K562 (cell line): Measurements from ENCODE around the gene PLEKHG4B. TPM values are rescaled to one million over a fixed set of nuclear protein-coding genes. Genes with fewer than 3 reads are reported as not detected.

ENCODE experiments used
- ATAC-seq: fragments of 200-7000 bp; cut with Tn5 transposase; 3 replicates; pipeline ENCODE4 v1.9.1; 2020; ENCODE audit warnings: moderate library complexity
- BruUV-seq: library from RNA; stranded (reverse); fragments of 400-500 nt; replicated peaks from 2 replicates; lab custom pipeline; 2021; lab: Mats Ljungman, UMichigan
- CTCF ChIA-PET: fragments of 300-600 bp; formaldehyde crosslinking; extraction: SDS; loops from one replicate; lab custom pipeline; 2021; ENCODE audit warnings: low intra/inter-chr PET ratio; lab: Yijun Ruan, JAX
- POLR2A ChIA-PET: fragments of 300-600, 350-650 bp; sonication (Branson Sonifier 250); formaldehyde crosslinking; extraction: SDS; loops from one replicate; lab custom pipeline; 2021; ENCODE audit warnings: antibody characterized with exemption, inconsistent platforms; lab: Yijun Ruan, JAX
- DNase-seq, 4 experiments: peaks; one replicate each; pipeline versions ENCODE4 v3.0.0 to v3.0.0-alpha.2; 2011 to 2018; ENCODE audit warnings: low spot score in 3 of 4, mixed read lengths in 3 of 4; ENCODE audit errors: extremely low read depth in 1 of 4
- FAIRE-seq: peaks from 2 replicates; lab custom pipeline; 2011; peaks lifted over from hg19 to GRCh38; lab: Jason Lieb, UNC
- H2AFZ ChIP-seq: 2 replicates; pipeline ENCODE4 v1.6.0; 2011; ENCODE audit warnings: low read depth, low read length, control low read depth, inconsistent platforms
- H3K27ac ChIP-seq: fragments of 200-600 bp; 3 replicates; pipeline ENCODE4 v1.8.0; 2011; ENCODE audit warnings: low read depth, mild to moderate bottlenecking, control low read depth, inconsistent platforms, low read length, moderate library complexity, mixed read lengths; ENCODE audit errors: extremely low read depth
- H3K27me3 ChIP-seq, 2 experiments: fragments of 300-600 bp in 1 of 2; 2 replicates in 1 of 2; 3 replicates in 1 of 2; pipeline versions ENCODE4 v1.6.0 to v1.8.0; 2011; ENCODE audit warnings: inconsistent platforms in 2 of 2, low read length in 2 of 2, mild to moderate bottlenecking in 1 of 2, mixed read lengths in 1 of 2, moderate library complexity in 1 of 2; ENCODE audit not compliant: control insufficient read depth in 2 of 2, insufficient read depth in 2 of 2
- H3K36me3 ChIP-seq: fragments of 300-600 bp; 3 replicates; pipeline ENCODE4 v1.8.0; 2011; ENCODE audit warnings: mild to moderate bottlenecking, low read length, inconsistent platforms; ENCODE audit not compliant: control insufficient read depth, insufficient read depth
- H3K4me1 ChIP-seq, 2 experiments: fragments of 200-600 bp in 1 of 2; replicated peaks in 1 of 2; 2 replicates in 1 of 2; 3 replicates in 1 of 2; pipeline versions ENCODE4 v1.5.1 to v1.8.0; 2011; ENCODE audit warnings: inconsistent platforms in 2 of 2, low read length in 2 of 2, mild to moderate bottlenecking in 1 of 2, mixed read lengths in 1 of 2, moderate library complexity in 1 of 2; ENCODE audit not compliant: control insufficient read depth in 2 of 2, insufficient read depth in 2 of 2
- H3K4me2 ChIP-seq: 2 replicates; pipeline ENCODE4 v1.6.1; 2011; ENCODE audit warnings: low read length, control low read depth, inconsistent platforms, mixed read lengths; ENCODE audit not compliant: insufficient read depth
- H3K4me3 ChIP-seq: fragments of 200-600 bp; sonication (generic), shearing (Covaris generic); 2 replicates; pipeline ENCODE4 v1.5.1; 2016; ENCODE audit warnings: control low read depth, inconsistent platforms
- H3K79me2 ChIP-seq: fragments of 200-600 bp; 3 replicates; pipeline ENCODE4 v1.8.0; 2011; ENCODE audit warnings: low read length, inconsistent platforms; ENCODE audit not compliant: control insufficient read depth, insufficient read depth
- H3K9ac ChIP-seq, 2 experiments: 2 replicates each; pipeline versions ENCODE4 v1.6.0 to v1.6.1; 2011; ENCODE audit warnings: low read depth in 2 of 2, low read length in 2 of 2, control low read depth in 1 of 2, inconsistent platforms in 1 of 2, mild to moderate bottlenecking in 1 of 2, mixed read lengths in 1 of 2; ENCODE audit not compliant: insufficient read depth in 1 of 2
- H3K9me1 ChIP-seq: one replicate; pipeline ENCODE4 v1.6.0; 2011; ENCODE audit warnings: inconsistent platforms, mild to moderate bottlenecking, low read length, moderate library complexity; ENCODE audit not compliant: control insufficient read depth, insufficient read depth
- H3K9me3 ChIP-seq: replicated peaks from 2 replicates; pipeline ENCODE4 v1.5.1; 2011; ENCODE audit warnings: low read depth, low read length, inconsistent platforms; ENCODE audit not compliant: control insufficient read depth, insufficient read depth
- H4K20me1 ChIP-seq: replicated peaks from 2 replicates; pipeline ENCODE4 v1.6.1; 2011; ENCODE audit warnings: low read length, inconsistent platforms, mixed read lengths; ENCODE audit not compliant: control insufficient read depth, insufficient read depth
- CBFB ChIP-seq: sonication (generic); formaldehyde crosslinking; IDR thresholded peaks from 2 replicates; pipeline ENCODE4 v1.4.0; 2020; ENCODE audit warnings: mild to moderate bottlenecking, missing genetic modification reagents
- CEBPZ ChIP-seq: fragments of 150-350 bp; IDR thresholded peaks from 2 replicates; pipeline ENCODE4 v1.6.1; 2014; ENCODE audit warnings: low read depth, mild to moderate bottlenecking, low read length, borderline replicate concordance
- GTF2E2 ChIP-seq: fragments of 200-800 bp; sonication (Bioruptor generic); IDR thresholded peaks from 2 replicates; pipeline ENCODE4 v1.6.1; 2016; ENCODE audit warnings: missing genetic modification characterization, missing compliant biosample characterization
- PHB ChIP-seq: fragments of 250-450 bp; sonication (Bioruptor Pico); IDR thresholded peaks from 2 replicates; pipeline ENCODE4 v1.5.0; 2021
- RFX7 ChIP-seq: fragments of 250-450 bp; sonication (Bioruptor Pico); IDR thresholded peaks from 2 replicates; pipeline ENCODE4 v1.5.1; 2021; ENCODE audit warnings: mild to moderate bottlenecking
- ZNF41 ChIP-seq: fragments of 250-450 bp; sonication (Bioruptor Pico); conservative IDR thresholded peaks from 2 replicates; pipeline ENCODE4 v1.4.0; 2020; ENCODE audit warnings: mild to moderate bottlenecking
- WGBS: fragments of 100-300 bp; shearing (Covaris generic); methylation state at CpG from one replicate; pipeline ENCODE4 v1.1.6; 2016; ENCODE audit warnings: low coverage, mixed read lengths; ENCODE audit not compliant: insufficient coverage; ENCODE audit errors: missing lambda C conversion rate; 5-methylcytosine and 5-hydroxymethylcytosine counted together
- in situ Hi-C: fragments of 300-500 bp; cut with MboI; formaldehyde crosslinking; loops from 4 replicates; pipeline ENCODE4 v1.15.0; 2018; ENCODE audit warnings: inconsistent platforms, mixed read lengths
- intact Hi-C: fragments of 100-400 bp; cut with micrococcal nuclease; formaldehyde crosslinking; loops from 2 replicates; pipeline ENCODE4 v1.14.2; 2022
- polyA plus RNA-seq, 8 experiments: library from polyadenylated mRNA; depleted of rRNA in 4 of 8; stranded (reverse) in 5 of 8; unstranded in 3 of 8; fragments of >200 nt; fragmentation: Nextera tagmentation in 2 of 8; fragmentation: Illumina TruSeq in 1 of 8; extraction: Ambion mirVana in 2 of 8; extraction: Trizol in 1 of 8; gene quantifications; 2 replicates each; pipeline versions ENCODE4 v1.2.1 to v1.2.3, GENCODE V29; 2011 to 2014; ENCODE audit warnings: inconsistent platforms in 1 of 8, missing spikeins in 1 of 8
- total RNA-seq, 7 experiments: library from RNA; depleted of rRNA in 6 of 7; stranded (reverse); fragments of >200 nt in 6 of 7; fragmentation: Illumina TruSeq in 2 of 7; extraction: Trizol in 2 of 7; gene quantifications; 2 replicates each; pipeline versions ENCODE4 v1.2.1 to v1.2.3, GENCODE V29; 2011 to 2021; ENCODE audit warnings: low replicate concordance in 1 of 7
- TF ChIP-seq, protein P1 (sequence below): IDR thresholded peaks from 2 replicates; pipeline ENCODE4 v1.6.1; 2014; ENCODE audit warnings: antibody characterized with exemption

Gene PLEKHG4B
- total and polyA plus RNA-seq, 9 of the 15 experiments (the other 6 are each of a cell fraction or from before 2014, with no cell fraction given), result 0.02 TPM; not detected in 8

- WGBS, result 3% methylated on average over 33 of the region's 36 CpGs
- intact Hi-C loops, result no loop called here
- POLR2A ChIA-PET, result no interaction called here
These were observed 47.8 kb downstream of the PLEKHG4B start for GRCh38 chr5:139579-140442.

More at GRCh38 chr5:139579-140442, 47.8 kb downstream of the PLEKHG4B start:
- no peaks in the 10 kb centered on the region for H3K79me2 ChIP-seq
- CTCF ChIA-PET, result no interaction called here
- H3K27ac ChIP-seq, result no peak overlapping the region
- peaks cover 0 to 13% of the 10 kb centered on the region in 2 experiments; a peak in 1 of 5 replicates for H3K4me1 ChIP-seq
- no peak overlapping the region for H3K4me2 ChIP-seq
- H2AFZ ChIP-seq, result no peak overlapping the region
- H3K36me3 ChIP-seq, result no peaks in the 10 kb centered on the region
- in situ Hi-C loops, result no loop called here
- no peak overlapping the region for H3K9ac ChIP-seq
- BruUV-seq, result no TSS peak
- ATAC-seq (peak; percentile 17; the same call in 2 of the 3 replicates), FAIRE-seq (no peak), DNase-seq (no peak)
- no peak overlapping the region for H3K4me3 ChIP-seq
- no peaks in the 10 kb centered on the region for H4K20me1 ChIP-seq
- H3K9me3 ChIP-seq, result no peaks in the 10 kb centered on the region
- peaks cover 23 to 49% of the 10 kb centered on the region in 2 experiments; a peak in 4 of 5 replicates for H3K27me3 ChIP-seq
- no peak for TF ChIP-seq GTF2E2 (tag)
- no peak for TF ChIP-seq RFX7
- TF ChIP-seq, protein P1, sequence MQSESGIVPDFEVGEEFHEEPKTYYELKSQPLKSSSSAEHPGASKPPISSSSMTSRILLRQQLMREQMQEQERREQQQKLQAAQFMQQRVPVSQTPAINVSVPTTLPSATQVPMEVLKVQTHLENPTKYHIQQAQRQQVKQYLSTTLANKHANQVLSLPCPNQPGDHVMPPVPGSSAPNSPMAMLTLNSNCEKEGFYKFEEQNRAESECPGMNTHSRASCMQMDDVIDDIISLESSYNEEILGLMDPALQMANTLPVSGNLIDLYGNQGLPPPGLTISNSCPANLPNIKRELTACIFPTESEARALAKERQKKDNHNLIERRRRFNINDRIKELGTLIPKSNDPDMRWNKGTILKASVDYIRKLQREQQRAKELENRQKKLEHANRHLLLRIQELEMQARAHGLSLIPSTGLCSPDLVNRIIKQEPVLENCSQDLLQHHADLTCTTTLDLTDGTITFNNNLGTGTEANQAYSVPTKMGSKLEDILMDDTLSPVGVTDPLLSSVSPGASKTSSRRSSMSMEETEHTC, result no peak
- TF ChIP-seq CBFB, result no peak
- TF ChIP-seq CEBPZ, result no peak
- TF ChIP-seq ZNF41, result no peak
- TF ChIP-seq PHB (CRISPR knock-in tag), result no peak
- H3K9me1 ChIP-seq, result no peaks in the 10 kb centered on the region
